GM21423 (cell line): Measurements from ENCODE around the gene USP16.
"Not testable (repeated sequence)": the region's sequence is repeated elsewhere in the genome, so short reads cannot be mapped to it uniquely, and the experiment has no call there.

ENCODE experiments used
- ATAC-seq: cut with Tn5 transposase; IDR thresholded peaks from one replicate; pipeline ENCODE4 v1.9.1; 2021; ENCODE audit warnings: mild to moderate bottlenecking, moderate library complexity; ENCODE audit not compliant: unreplicated experiment

The USP16 gene

GRCh38 chr21:29024474-29025327 is at the start of gene USP16:
USP16 (plus strand) TSS chr21:29024668; CDS start chr21:29027914, 3,246 bp downstream.
- ATAC-seq: peak; percentile 97

DNA sequence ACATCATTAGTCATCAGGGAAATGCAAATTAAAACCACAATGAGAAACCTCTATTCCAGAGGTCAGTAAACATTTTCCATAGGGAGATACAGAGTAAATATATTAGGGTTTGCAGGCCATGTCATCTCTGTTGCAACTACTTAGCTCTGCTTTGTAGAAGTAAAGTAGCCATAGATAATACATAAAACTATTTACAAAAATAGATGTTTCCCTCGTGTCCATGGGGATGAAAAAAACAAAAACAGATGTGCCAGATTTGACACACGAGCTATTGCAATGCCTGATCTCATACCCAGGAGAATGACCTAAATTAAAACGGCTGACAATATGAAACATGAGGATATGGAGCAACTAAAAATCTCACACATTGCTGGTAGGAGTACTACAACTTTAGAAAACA is 49.1 kb upstream of the USP16 start:
- no peak for ATAC-seq

DNA sequence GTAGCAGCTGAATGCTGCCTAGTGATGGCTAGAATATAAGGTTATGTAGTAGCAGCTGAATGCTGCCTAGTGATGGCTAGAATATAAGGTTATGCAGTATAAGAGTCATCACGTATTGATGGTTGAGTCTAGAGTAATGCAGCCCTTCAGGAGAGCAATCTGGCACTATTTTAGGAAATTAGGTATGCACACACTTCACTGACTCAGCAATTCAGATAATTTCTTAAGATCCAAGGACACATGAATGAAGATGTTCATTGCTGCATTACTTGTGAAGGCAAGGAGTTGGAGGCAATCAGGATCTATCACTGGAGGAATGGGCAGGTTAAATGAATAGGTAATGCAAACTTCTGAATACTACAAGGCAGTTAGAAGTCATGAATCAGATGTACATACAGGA is 45.4 kb upstream of the USP16 start:
- ATAC-seq: no peak

GRCh38 chr21:28982637-28983036 is 41.8 kb upstream of the USP16 start:
- no peak for ATAC-seq

DNA sequence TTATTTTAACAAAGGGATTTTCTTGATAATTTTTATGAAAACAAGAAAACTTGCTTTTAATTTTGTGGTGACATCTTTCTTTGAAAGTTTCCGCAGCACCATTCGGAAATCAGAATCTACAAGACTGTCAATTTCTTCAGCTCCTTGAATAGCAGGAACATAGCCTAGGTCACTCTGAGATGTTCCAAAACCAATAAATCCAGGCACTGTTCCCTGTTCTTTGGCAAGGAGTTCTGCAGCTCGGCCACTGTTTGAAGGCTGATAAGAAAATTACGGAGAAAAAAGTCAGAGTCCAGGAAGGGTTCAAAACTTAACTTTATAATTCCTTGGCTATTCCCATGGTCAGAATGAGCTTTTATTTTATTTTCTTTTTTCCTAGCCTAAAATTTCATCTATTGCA is 37.8 kb upstream of the USP16 start:
- no peak for ATAC-seq

DNA sequence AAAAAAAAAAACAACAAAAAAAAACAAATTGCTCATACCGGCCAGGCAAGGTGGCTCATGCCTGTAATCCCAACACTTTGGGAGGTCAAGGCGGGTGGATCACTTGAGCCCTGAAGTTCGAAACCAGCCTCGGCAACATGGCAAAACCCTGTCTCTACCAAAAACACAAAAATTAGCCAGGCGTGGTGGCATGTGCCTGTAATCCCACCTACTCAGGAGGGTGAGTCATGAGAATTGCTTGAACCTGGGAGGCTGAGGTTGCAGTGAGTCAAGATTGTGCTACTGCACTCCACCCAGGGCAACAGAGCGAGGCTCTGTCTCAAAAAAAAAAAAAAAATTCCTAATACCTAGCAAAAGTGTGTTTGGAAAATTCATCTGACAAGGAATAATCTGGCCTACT is 36.3 kb upstream of the USP16 start:
- ATAC-seq: not testable (repeated sequence)

DNA sequence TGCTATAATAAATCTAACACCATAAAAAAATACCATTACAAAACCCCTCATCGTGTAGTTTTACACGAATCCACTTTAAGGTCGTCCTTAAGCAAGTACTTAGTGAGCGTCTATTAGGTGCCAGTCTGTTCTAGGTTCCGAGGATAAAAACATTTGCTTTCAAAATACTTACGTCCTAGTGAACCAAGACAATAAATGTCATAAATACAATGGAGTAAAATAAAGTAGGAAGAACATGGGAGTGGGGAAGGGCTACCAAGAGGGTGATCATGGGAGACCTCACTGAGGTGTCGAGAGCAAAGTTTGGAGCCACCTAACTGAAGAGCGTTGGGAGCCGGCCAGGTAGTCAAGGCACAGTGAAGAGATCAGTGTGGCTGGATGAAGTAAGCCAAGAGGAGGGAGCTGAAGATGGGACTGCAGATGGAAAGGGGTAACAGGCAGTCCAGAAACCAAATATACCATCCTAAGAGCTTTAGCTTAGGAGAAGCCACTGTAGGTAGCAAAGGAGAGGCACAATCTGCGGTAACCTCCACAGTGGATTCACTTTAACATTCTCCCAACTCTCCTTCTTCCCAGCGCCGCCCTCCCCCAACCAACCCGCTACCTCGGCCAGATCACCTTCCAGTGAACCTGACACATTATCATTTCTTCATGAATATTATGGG is 32.5 kb upstream of the USP16 start:
- ATAC-seq: no peak

DNA sequence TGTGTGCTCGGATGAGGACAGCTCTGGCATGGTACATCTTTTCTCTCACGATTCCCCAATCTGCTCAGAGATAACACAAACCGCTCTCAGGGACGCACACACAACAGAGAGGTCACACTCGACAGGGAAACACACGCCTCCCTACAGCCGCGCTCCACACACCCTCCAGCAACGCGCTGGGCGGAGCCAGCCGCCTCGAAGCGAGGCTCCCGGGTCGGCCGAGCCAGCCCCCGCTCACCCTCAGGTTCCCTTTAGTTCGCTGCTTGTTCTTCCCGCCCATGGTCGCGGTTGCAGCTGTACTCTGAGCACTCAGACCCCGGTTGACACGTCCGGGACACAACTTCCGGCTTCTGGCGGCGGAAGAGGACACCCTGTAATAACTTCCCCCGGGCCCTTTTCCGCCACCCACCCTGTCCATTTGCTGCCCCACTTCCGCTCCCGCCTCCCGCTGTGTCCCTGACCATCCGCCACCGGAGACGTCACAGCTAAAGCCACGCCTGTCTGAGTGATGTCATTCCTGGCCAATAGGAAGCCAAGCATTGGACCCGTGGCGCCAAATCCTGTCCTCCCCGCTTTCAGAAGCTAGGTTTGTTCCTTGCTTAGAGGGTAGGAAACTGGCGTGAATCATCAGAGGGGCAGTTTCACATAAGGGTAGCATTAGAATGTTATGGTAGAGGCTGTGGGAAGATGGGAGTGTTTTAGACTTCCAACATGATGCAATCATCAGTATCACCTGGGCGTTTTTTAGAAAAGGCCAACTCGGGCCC is 31.8 kb upstream of the USP16 start, which contains the start of gene LTN1:
Gene LTN1, minus strand, starts transcription at position 352 of the 767 bp plus-strand sequence. Its CDS starts 72 bp downstream, at position 280.
- peak; percentile 98 for ATAC-seq

- ATAC-seq: no peak
Measured at GRCh38 chr21:28993293-28993629, 31.2 kb upstream of the USP16 start.

- peak; percentile 100 for ATAC-seq
Measured at GRCh38 chr21:29002442-29003144, 21.9 kb upstream of the USP16 start.

- no peak for ATAC-seq
Measured at GRCh38 chr21:29005696-29006095, 18.8 kb upstream of the USP16 start.

DNA sequence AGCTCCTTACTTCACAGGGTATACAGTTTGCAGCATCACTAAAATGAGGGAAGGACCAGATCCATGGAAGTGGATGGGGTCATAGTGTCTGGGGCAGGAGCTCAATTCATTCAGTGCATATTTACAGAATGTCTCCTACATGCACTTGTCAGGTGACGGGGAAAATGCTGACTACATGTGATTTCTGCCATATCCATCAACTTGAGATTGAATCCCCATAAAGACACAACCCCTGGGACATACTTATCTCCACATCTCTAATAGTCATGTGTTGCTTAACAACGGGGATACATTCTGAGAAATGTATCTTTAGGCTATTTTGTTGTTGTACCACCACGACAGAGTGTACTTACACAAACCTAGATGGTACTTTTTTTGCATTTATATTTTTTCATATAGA is 17.3 kb upstream of the USP16 start:
- ATAC-seq: no peak

DNA sequence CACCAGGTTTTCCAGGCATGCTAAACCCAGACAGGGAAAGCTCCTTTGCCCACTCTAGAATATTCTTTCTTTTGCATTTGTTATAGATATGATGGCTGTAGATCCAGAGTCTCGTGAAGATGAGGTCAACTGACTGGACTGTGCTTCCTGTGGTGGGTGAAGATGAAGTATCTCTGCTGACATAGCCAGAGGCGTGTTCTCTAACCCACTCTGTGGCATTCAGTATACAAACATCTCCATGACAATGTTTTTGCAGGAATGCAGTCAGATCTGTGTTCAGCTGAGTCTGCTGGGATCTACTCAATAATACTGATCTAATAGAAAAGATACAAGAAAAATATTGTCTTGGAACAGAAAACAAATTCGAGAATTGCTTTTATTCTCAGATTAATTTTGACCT is 16.7 kb upstream of the USP16 start:
- ATAC-seq: no peak

DNA sequence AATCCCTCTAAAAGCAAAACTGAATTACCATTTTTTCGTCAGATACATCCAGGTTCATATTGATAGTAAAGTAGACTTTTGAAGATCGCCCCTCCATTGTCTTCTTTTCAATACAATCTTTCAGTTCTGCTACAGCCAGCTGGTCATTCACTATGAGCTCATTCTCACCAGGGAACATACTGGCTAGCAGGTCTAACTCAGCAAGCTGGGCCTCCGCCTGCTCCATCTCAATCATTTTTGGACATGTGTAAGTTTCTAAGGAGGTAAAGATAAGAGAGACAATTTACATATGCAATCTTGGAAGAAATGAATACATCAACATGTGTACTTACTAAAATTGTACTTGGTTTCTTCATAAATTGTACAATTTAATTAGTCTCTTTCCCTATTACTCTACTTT is 16.1 kb upstream of the USP16 start:
- ATAC-seq: no peak

GRCh38 chr21:29011236-29011635 is 13.2 kb upstream of the USP16 start:
- not testable (repeated sequence) for ATAC-seq

DNA sequence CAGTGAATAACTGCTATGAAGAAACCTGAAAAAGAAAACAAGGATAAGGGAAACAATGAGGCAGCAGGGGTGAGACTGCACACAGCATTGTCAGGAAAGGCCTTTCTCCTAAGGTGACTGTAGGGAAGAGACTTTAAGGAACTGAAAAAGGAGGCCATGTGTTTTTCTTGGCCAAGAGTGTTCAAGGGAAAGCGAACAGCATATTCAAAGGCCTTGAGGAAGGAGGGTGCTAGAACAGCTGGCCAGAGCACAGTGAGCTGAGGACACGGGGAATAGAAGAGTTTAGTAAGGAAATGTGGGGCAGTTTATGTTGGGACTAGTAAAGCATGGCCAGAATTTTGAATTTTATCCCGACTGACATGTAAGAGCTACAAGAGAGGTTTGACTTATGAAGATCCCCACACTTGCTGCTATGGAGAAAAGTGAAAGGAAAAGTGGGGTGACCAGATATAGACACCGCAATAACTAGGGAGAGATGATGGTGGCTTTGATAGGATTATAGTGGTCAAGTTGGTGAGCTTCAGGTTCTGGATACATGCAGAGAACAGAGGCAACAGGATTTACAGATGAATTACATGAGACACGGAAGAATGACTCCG is 6.7 kb upstream of the USP16 start:
- ATAC-seq: no peak

DNA sequence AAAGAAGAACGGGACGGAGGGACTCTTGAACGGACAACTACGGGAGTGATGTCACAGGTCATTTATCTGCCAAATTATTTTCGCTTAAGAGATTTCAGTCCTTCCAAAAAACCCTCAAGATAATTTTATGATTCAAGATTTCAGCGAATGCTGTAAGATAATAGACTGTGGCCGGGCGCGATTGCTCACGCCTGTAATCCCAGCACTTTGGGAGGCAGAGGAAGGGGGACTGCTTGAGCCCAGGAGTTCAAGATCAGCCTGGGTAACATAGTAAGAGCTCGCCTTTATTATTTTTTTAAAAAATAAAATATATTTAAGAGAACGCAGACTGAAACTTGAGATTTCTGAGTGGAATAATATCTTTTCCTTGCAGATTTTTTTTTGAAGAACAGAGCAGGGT is 5.9 kb upstream of the USP16 start:
- ATAC-seq: no peak

- no peak for ATAC-seq
Measured at GRCh38 chr21:29022166-29022565, 2.3 kb upstream of the USP16 start.

DNA sequence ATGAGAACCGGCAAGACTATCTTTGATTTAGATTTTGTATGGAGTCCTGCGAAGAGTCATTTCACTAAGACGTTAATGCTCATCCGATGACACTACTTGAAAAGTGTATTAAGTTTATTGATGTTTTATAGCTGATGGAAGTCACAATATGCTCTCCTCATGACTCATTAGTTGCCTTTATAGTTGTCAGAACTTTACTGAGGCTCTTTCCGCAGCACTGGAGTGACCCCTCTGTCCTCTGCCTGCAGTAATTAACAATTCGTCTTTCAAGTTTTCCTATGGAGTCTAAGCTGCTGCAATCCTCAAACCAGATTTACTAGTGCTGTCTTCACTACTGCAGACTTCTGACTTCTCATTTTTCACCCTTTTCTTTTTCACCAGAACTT is 853 bp downstream of the USP16 start:
- ATAC-seq: no peak

DNA sequence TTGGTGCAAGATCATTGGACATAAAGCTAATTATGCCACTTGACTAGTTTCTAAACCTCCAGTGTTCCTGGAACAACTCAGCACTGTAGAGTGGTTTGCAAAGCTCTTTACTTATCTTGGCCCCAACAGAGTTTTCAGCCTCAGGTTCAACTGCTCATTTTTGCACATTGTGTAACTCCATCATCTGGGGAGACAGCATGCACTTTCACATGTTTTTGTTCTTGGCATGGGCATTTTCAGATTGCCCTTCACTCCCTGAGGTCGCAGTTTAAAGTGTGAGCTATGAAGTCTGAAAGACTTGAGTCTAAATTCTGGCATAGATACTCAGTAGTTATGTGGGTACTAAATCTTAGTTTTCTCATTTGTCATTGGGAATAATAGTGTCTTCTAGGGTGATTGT is 5.1 kb downstream of the USP16 start:
- no peak for ATAC-seq

GRCh38 chr21:29030909-29031308 is 6.4 kb downstream of the USP16 start:
- no peak for ATAC-seq
